Measurements from ENCODE around the gene SYT1.
A peak's percentile ranks its signal among the peaks of the same experiment; 100 is the strongest.

The SYT1 gene

GRCh38 chr12:79295572-79295971 is 431.0 kb downstream of the SYT1 start:
- no peak for DNase-seq (ENCODE audit: low read depth)

- no peak for DNase-seq (ENCODE audit: low read depth)
These were observed 431.6 kb downstream of the SYT1 start for GRCh38 chr12:79296133-79296532.

- DNase-seq (ENCODE audit: low read depth): no peak
These were observed 432.3 kb downstream of the SYT1 start for GRCh38 chr12:79296871-79297270.

GRCh38 chr12:79298506-79298905 is 433.9 kb downstream of the SYT1 start:
- no peak for DNase-seq (ENCODE audit: low read depth)

- DNase-seq (ENCODE audit: low read depth): no peak
These were observed 435.0 kb downstream of the SYT1 start for GRCh38 chr12:79299447-79300198.

GRCh38 chr12:79300199-79300568 is 435.6 kb downstream of the SYT1 start:
- peak; percentile 6 for DNase-seq (ENCODE audit: low read depth)

GRCh38 chr12:79301181-79301580 is 436.6 kb downstream of the SYT1 start:
- DNase-seq (ENCODE audit: low read depth): no peak

- DNase-seq (ENCODE audit: low read depth): no peak
These were observed 437.7 kb downstream of the SYT1 start for GRCh38 chr12:79302162-79302814.

GRCh38 chr12:79307340-79307739 is 442.8 kb downstream of the SYT1 start:
- no peak for DNase-seq (ENCODE audit: low read depth)

GRCh38 chr12:79309039-79309438 is 444.5 kb downstream of the SYT1 start:
- no peak for DNase-seq (ENCODE audit: low read depth)

- no peak for DNase-seq (ENCODE audit: low read depth)
These were observed 452.7 kb downstream of the SYT1 start for GRCh38 chr12:79317179-79317847.

GRCh38 chr12:79322905-79323304 is 458.3 kb downstream of the SYT1 start:
- DNase-seq (ENCODE audit: low read depth): no peak

- DNase-seq (ENCODE audit: low read depth): no peak
These were observed 460.0 kb downstream of the SYT1 start for GRCh38 chr12:79324571-79324970.

- DNase-seq (ENCODE audit: low read depth): no peak
These were observed 461.6 kb downstream of the SYT1 start for GRCh38 chr12:79326222-79326621.

- no peak for DNase-seq (ENCODE audit: low read depth)
These were observed 462.1 kb downstream of the SYT1 start for GRCh38 chr12:79326663-79327062.

- no peak for DNase-seq (ENCODE audit: low read depth)
These were observed 462.9 kb downstream of the SYT1 start for GRCh38 chr12:79327465-79327864.

GRCh38 chr12:79329933-79330332 is 465.4 kb downstream of the SYT1 start:
- no peak for DNase-seq (ENCODE audit: low read depth)

- no peak for DNase-seq (ENCODE audit: low read depth)
These were observed 467.3 kb downstream of the SYT1 start for GRCh38 chr12:79331870-79332269.

GRCh38 chr12:79333144-79333543 is 468.6 kb downstream of the SYT1 start:
- DNase-seq (ENCODE audit: low read depth): no peak

GRCh38 chr12:79337662-79338290 is 473.2 kb downstream of the SYT1 start:
- DNase-seq (ENCODE audit: low read depth): no peak

- peak; percentile 5 for DNase-seq (ENCODE audit: low read depth)
These were observed 480.6 kb downstream of the SYT1 start for GRCh38 chr12:79344855-79345847.

GRCh38 chr12:79347866-79348265 is 483.3 kb downstream of the SYT1 start:
- DNase-seq (ENCODE audit: low read depth): no peak
